ENCODE results near the gene SIT1. TPM values are rescaled to one million over a fixed set of nuclear protein-coding genes. Genes with fewer than 3 reads are reported as not detected.
"Not testable (repeated sequence)": the region's sequence is repeated elsewhere in the genome, so short reads cannot be mapped to it uniquely, and the experiment has no call there.

Gene SIT1
- polyA plus RNA-seq, 2 donors: 0.75 to 0.88 TPM

DNA sequence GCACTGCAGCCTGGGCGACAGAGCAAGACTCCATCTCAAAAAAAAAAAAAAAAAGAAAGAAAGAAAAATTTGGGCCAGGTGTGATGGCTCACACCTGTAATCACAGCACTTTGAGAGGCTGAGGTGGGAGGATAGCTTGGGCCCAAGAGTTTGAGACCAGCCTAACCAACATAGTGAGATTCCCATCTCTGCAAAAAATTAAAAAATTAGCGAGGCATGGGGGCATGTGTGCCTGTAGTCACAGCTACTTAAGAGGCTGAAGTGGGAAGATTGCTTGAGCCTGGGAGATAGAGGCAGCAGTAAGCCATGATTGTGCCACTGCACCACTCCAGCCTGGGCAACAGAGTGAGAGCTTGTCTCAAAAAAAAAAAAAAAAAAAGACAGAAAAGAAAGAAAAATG lies 2.9 kb upstream of the SIT1 start:
- no peaks in the 10 kb centered on the region for H3K27me3 ChIP-seq (ENCODE audit: control insufficient read depth in 1 of 2, insufficient read depth in 2 of 2, low read length in 2 of 2)
- H3K36me3 ChIP-seq (ENCODE audit: control insufficient read depth in 2 of 2, insufficient read depth in 2 of 2, low read length in 1 of 2): no peaks in the 10 kb centered on the region
- H3K4me1 ChIP-seq (ENCODE audit: control insufficient read depth in 2 of 2, insufficient read depth in 2 of 2, low read length in 1 of 2): no peaks in the 10 kb centered on the region
- no peaks in the 10 kb centered on the region for H3K9me3 ChIP-seq (ENCODE audit: control insufficient read depth in 2 of 2, insufficient read depth in 1 of 2, low read depth in 1 of 2, low read length in 1 of 2)
- no peak overlapping the region for H3K4me3 ChIP-seq (ENCODE audit: low read depth in 1 of 2, low read length in 2 of 2)
- 91 to 94% methylated on average over 2 of the region's 2 CpGs for WGBS, 2 donors
- no peak overlapping the region for H3K27ac ChIP-seq (ENCODE audit: low read depth in 2 of 2, low read length in 1 of 2)

DNA sequence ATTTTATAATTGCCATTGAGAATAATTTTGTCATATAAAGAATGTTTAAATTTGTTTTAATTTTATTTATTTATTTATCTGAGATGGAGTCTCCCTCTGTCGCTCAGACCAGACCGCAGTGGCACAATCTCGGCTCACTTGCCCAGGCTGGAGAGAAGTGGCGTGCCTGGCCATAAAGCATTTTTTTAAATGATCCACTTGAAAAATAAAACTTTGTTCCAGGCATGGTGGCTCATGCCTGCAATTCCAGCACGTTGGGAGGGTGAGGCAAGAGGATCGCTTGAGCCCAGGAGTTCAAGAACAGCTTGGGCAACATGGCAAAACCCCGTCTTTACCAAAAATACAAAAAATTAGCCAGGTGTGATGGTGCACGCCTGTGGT lies 2.1 kb upstream of the SIT1 start:
- Histone ChIP-seq H3K36me3 (ENCODE audit: control insufficient read depth in 2 of 2, insufficient read depth in 2 of 2, low read length in 1 of 2) (no peaks in the 10 kb centered on the region), H3K4me1 (ENCODE audit: control insufficient read depth in 2 of 2, insufficient read depth in 2 of 2, low read length in 1 of 2) (no peaks in the 10 kb centered on the region), H3K27ac (ENCODE audit: low read depth in 2 of 2, low read length in 1 of 2) (no peak overlapping the region), H3K4me3 (ENCODE audit: low read depth in 1 of 2, low read length in 2 of 2) (no peak overlapping the region), H3K9me3 (ENCODE audit: control insufficient read depth in 2 of 2, insufficient read depth in 1 of 2, low read depth in 1 of 2, low read length in 1 of 2) (no peaks in the 10 kb centered on the region), H3K27me3 (ENCODE audit: control insufficient read depth in 1 of 2, insufficient read depth in 2 of 2, low read length in 2 of 2) (no peaks in the 10 kb centered on the region)
- 91 to 93% methylated on average over 8 of the region's 8 CpGs for WGBS, 2 donors

DNA sequence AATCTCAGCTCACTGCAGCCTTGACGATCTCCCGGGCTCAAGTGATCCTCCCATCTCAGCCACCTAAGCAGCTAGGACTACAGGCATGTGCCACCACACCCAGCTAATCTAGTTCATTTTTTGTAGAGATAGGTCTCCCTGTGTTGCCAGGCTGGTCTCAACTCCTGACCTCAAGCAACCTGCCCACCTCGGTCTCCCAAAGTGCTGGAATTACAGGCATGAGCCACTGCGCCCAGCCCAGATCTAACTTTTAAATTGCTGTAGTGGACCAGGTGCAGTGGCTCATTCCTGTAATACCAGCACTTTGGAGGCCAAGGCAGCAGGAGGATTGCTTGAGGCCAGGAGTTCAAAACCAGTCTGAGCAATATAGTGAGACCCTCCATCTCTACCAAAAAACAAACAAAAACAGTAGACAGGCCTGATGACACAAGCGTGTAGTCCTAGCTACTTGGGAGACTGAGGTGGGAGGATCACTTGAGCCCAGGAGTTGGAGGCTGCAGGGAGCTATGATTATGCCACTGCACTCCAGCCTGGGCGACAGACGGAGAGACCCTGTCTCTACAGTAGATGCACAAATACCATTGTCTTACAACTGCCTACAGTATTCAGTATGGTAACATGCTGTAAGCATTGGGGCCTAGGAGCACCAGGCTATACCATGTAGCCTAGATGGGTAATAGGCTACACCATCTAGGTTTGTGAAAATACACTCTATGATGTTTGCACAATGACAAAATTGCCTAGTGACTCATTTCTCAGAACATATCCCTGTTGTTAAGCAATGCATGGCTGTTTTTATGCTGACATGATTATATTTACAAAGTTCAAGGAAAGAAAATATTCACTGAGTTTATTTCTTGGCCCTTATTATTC lies 1.5 kb upstream of the SIT1 start:
- H3K4me3 ChIP-seq (ENCODE audit: low read depth in 1 of 2, low read length in 2 of 2): no peak overlapping the region
- H3K27me3 ChIP-seq (ENCODE audit: control insufficient read depth in 1 of 2, insufficient read depth in 2 of 2, low read length in 2 of 2): no peaks in the 10 kb centered on the region
- no peaks in the 10 kb centered on the region for H3K36me3 ChIP-seq (ENCODE audit: control insufficient read depth in 2 of 2, insufficient read depth in 2 of 2, low read length in 1 of 2)
- no peaks in the 10 kb centered on the region for H3K9me3 ChIP-seq (ENCODE audit: control insufficient read depth in 2 of 2, insufficient read depth in 1 of 2, low read depth in 1 of 2, low read length in 1 of 2)
- no peaks in the 10 kb centered on the region for H3K4me1 ChIP-seq (ENCODE audit: control insufficient read depth in 2 of 2, insufficient read depth in 2 of 2, low read length in 1 of 2)
- H3K27ac ChIP-seq (ENCODE audit: low read depth in 2 of 2, low read length in 1 of 2): no peak overlapping the region
- 76 to 81% methylated on average over 7 of the region's 7 CpGs for WGBS, 2 donors

DNA sequence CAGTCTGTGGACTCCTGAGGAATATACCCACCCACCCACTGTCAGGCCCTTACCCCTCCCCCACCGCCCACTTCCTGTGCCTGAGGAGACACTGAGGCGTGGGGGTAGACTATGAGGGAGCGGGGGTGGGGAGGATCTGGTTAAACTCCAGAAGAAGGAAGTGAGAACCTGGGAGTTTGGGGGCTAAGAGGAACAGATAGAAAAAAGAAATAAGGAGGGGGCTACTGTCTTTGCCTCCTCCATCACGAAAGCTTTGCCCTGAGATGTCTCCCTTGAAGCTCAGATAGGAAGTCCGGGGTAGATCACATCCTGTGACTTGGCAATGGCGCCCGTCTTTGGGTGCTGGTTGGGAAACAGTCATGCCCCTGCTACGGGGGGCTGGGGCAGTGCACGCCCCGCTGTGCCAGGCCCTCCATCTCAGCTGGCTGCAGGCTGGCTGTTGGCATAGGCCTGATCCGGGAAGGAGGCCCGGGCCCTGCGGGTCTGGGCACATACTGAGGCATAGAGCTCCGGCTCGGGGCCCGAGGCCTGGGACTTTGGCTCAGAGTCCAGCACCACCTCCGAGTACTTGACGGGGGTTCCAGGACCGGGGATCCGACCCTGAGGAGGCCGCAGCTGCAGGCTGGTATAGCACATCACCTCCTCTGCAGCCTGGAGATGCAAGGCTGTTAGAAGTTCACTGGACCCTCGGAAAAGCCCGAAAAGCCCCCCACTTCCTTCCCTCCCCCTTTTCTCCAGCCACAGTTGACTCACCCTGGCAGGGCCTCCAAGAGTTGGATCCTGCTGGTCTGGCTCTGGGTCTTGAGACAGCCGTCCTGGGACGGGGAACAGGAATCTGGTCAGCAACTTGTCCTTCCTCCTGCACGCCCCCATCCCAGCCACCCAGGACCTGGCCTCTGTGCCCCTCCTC lies 1.0 kb downstream of the SIT1 start:
- Histone ChIP-seq H3K4me1 (ENCODE audit: control insufficient read depth in 2 of 2, insufficient read depth in 2 of 2, low read length in 1 of 2) (no peaks in the 10 kb centered on the region), H3K4me3 (ENCODE audit: low read depth in 1 of 2, low read length in 2 of 2) (peak overlapping the region; percentile 23 to 34), H3K27me3 (ENCODE audit: control insufficient read depth in 1 of 2, insufficient read depth in 2 of 2, low read length in 2 of 2) (no peaks in the 10 kb centered on the region), H3K27ac (ENCODE audit: low read depth in 2 of 2, low read length in 1 of 2) (peak overlapping the region; percentile 2 to 38), H3K36me3 (ENCODE audit: control insufficient read depth in 2 of 2, insufficient read depth in 2 of 2, low read length in 1 of 2) (no peaks in the 10 kb centered on the region), H3K9me3 (ENCODE audit: control insufficient read depth in 2 of 2, insufficient read depth in 1 of 2, low read depth in 1 of 2, low read length in 1 of 2) (no peaks in the 10 kb centered on the region)
- 43 to 58% methylated on average over 26 of the region's 26 CpGs for WGBS, 2 donors

DNA sequence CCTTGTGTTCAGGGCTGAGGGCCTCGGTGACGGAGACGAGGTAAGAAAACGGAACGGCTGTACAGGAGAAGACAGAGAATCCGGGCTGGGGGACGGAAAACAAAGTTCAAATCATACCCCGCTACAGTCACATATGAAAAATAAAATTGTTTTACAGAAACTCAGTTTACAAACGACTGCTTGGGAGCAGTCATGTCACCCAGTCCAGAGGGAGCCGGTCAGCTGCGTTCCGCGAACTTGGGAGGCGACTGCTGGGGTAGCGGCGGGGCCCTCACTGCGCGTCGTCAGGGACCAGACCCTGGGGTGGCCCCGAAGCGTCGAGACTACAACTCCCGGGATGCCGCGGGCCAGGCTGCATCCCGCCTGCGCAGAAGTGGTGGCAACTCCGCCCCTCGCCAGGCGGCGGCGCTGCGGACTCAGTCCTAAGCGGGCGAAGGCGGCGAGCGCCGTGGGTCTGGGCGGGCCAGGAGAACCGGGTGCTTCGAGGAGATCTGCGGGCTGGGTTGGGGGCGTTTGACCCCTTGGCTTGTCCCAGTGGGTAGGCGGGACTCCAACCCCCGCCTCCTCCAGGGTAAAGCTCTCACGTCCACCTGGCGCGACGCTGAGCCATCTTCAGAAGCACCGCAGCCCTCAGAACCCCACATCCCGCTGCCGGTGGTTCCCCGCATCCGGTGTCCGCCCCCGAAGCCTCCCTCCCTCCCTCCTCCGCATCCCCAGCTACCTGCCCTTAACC lies 4.0 kb downstream of the SIT1 start:
- H3K36me3 ChIP-seq (ENCODE audit: control insufficient read depth in 2 of 2, insufficient read depth in 2 of 2, low read length in 1 of 2): no peaks in the 10 kb centered on the region
- WGBS, 2 donors: 0% methylated on average over 55 to 58 of the region's 58 CpGs
- H3K27me3 ChIP-seq (ENCODE audit: control insufficient read depth in 1 of 2, insufficient read depth in 2 of 2, low read length in 2 of 2): no peaks in the 10 kb centered on the region
- peak overlapping the region; percentile 48 to 54 for H3K4me3 ChIP-seq (ENCODE audit: low read depth in 1 of 2, low read length in 2 of 2)
- peak overlapping the region; percentile 76 to 84 for H3K27ac ChIP-seq (ENCODE audit: low read depth in 2 of 2, low read length in 1 of 2)
- H3K4me1 ChIP-seq (ENCODE audit: control insufficient read depth in 2 of 2, insufficient read depth in 2 of 2, low read length in 1 of 2): no peaks in the 10 kb centered on the region
- H3K9me3 ChIP-seq (ENCODE audit: control insufficient read depth in 2 of 2, insufficient read depth in 1 of 2, low read depth in 1 of 2, low read length in 1 of 2): no peaks in the 10 kb centered on the region

DNA sequence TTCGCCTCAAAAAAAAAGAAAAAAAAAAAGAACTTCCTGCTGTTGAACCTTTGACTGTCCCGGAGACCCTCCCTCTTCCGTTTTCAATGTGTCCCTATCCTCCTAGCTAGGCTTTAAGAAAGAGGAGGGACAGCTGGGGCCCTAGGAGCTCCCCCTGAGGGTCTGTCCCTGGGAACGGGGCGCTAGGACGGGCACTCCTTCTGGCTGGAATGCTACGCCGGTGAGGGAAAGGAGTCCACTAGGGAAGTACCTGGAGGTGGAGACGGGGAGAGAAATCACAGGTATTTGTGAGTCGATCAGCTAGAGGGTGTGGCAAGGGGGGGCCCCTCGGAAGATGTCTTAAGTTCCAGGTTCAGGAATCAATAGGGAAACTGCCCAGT lies 4.6 kb downstream of the SIT1 start:
- no peaks in the 10 kb centered on the region for H3K36me3 ChIP-seq (ENCODE audit: control insufficient read depth in 2 of 2, insufficient read depth in 2 of 2, low read length in 1 of 2)
- peak overlapping the region; percentile 76 to 84 for H3K27ac ChIP-seq (ENCODE audit: low read depth in 2 of 2, low read length in 1 of 2)
- WGBS, 2 donors: 1 to 5% methylated on average over 11 of the region's 11 CpGs
- H3K4me1 ChIP-seq (ENCODE audit: control insufficient read depth in 2 of 2, insufficient read depth in 2 of 2, low read length in 1 of 2): no peaks in the 10 kb centered on the region
- H3K27me3 ChIP-seq (ENCODE audit: control insufficient read depth in 1 of 2, insufficient read depth in 2 of 2, low read length in 2 of 2): no peaks in the 10 kb centered on the region
- H3K4me3 ChIP-seq (ENCODE audit: low read depth in 1 of 2, low read length in 2 of 2): peak overlapping the region; percentile 48 to 54
- no peaks in the 10 kb centered on the region for H3K9me3 ChIP-seq (ENCODE audit: control insufficient read depth in 2 of 2, insufficient read depth in 1 of 2, low read depth in 1 of 2, low read length in 1 of 2)

DNA sequence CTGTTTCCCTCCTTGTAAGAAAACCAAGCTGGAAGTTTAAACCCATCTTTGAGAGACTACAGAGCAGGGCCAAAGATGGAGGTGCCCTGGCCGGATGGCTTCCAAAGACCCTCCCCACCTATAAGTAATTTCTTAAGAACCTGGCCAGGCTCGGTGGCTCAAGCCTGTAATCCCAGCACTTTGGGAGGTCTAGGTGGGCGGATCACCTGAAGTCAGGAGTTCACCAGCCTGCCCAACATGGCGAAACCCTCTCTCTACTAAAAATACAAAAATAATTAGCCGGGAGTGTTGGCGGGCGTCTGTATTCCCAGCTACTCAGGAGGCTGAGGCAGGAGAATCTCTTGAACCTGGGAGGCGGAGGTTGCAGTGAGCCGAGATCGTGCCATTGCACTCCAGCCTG lies 5.0 kb downstream of the SIT1 start:
- not testable (repeated sequence) for H3K4me1 ChIP-seq (ENCODE audit: control insufficient read depth in 2 of 2, insufficient read depth in 2 of 2, low read length in 1 of 2); H3K27me3 ChIP-seq (ENCODE audit: control insufficient read depth in 1 of 2, insufficient read depth in 2 of 2, low read length in 2 of 2); H3K36me3 ChIP-seq (ENCODE audit: control insufficient read depth in 2 of 2, insufficient read depth in 2 of 2, low read length in 1 of 2); H3K9me3 ChIP-seq (ENCODE audit: control insufficient read depth in 2 of 2, insufficient read depth in 1 of 2, low read depth in 1 of 2, low read length in 1 of 2)
- Histone ChIP-seq H3K27ac (ENCODE audit: low read depth in 2 of 2, low read length in 1 of 2) (peak overlapping the region; percentile 12 to 84), H3K4me3 (ENCODE audit: low read depth in 1 of 2, low read length in 2 of 2) (peak overlapping the region; percentile 48 to 54)
- WGBS, 2 donors: 28 to 29% methylated on average over 10 of the region's 10 CpGs

DNA sequence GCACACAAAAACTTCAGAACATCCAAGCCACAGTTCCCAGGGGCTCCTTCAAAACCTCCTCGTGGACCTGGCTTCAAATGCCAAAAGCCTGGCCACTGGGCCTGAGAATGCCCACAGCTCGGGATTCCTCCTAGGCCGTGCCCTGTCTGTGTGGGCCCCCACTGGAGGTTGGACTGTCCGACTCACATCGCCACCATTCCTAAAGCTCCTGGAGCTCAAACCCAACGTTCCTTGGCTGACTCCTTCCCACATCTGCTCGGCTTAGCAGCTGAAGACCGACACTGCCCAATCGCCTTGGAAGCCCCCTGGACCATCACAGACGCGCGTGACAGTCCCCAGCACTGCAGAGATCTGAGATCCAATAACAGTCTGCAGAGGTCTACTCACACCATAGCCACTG lies 7.7 kb downstream of the SIT1 start:
- H3K27ac ChIP-seq (ENCODE audit: low read depth in 2 of 2, low read length in 1 of 2): no peak overlapping the region
- H3K36me3 ChIP-seq (ENCODE audit: control insufficient read depth in 2 of 2, insufficient read depth in 2 of 2, low read length in 1 of 2): peaks cover 0 to 3% of the 10 kb centered on the region in 2 donors
- 94% methylated on average over 12 of the region's 12 CpGs for WGBS, 2 donors
- H3K27me3 ChIP-seq (ENCODE audit: control insufficient read depth in 1 of 2, insufficient read depth in 2 of 2, low read length in 2 of 2): no peaks in the 10 kb centered on the region
- no peak overlapping the region for H3K4me3 ChIP-seq (ENCODE audit: low read depth in 1 of 2, low read length in 2 of 2)
- no peaks in the 10 kb centered on the region for H3K4me1 ChIP-seq (ENCODE audit: control insufficient read depth in 2 of 2, insufficient read depth in 2 of 2, low read length in 1 of 2)
- no peaks in the 10 kb centered on the region for H3K9me3 ChIP-seq (ENCODE audit: control insufficient read depth in 2 of 2, insufficient read depth in 1 of 2, low read depth in 1 of 2, low read length in 1 of 2)

DNA sequence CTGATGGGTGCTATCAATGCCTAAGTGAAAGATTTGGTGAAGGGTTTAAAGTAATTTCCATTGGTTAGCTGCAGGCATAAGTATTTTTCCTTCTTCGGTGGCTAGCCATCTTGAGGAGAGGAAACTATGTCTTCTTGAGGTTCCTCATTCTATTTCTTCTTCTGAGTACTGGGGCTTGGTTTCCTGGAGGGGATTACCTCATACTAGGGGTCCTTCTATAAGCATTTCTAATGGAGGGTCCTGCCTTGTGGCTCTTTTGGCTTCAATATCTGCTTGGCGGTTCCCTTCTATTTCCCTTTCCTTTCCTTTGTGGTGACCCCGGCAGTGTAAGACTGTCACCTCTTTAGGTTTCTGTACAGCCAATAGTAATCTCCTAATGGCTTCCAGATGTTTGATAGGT lies 9.3 kb downstream of the SIT1 start:
- H3K4me3 ChIP-seq (ENCODE audit: low read depth in 1 of 2, low read length in 2 of 2): not testable (repeated sequence)

More for the DNA sequence above, 9.3 kb downstream of the SIT1 start:
- not testable (repeated sequence) for H3K27me3 ChIP-seq (ENCODE audit: control insufficient read depth in 1 of 2, insufficient read depth in 2 of 2, low read length in 2 of 2); H3K9me3 ChIP-seq (ENCODE audit: control insufficient read depth in 2 of 2, insufficient read depth in 1 of 2, low read depth in 1 of 2, low read length in 1 of 2); H3K4me1 ChIP-seq (ENCODE audit: control insufficient read depth in 2 of 2, insufficient read depth in 2 of 2, low read length in 1 of 2); H3K27ac ChIP-seq (ENCODE audit: low read depth in 2 of 2, low read length in 1 of 2); H3K36me3 ChIP-seq (ENCODE audit: control insufficient read depth in 2 of 2, insufficient read depth in 2 of 2, low read length in 1 of 2)
- WGBS, 2 donors: 85 to 94% methylated on average over 3 of the region's 3 CpGs

All from esophagus (tissue), 2 donors.